ENCODE results near the gene BATF.

The BATF gene

GRCh38 chr14:75533791-75534555 is 11.7 kb downstream of the BATF start:
- H3K9me2 ChIP-seq (replicated peaks; ENCODE audit: insufficient read depth, low read length): no peaks in the 10 kb centered on the region
- H3K9me3 ChIP-seq (replicated peaks; ENCODE audit: insufficient read depth, low read length): no peaks in the 10 kb centered on the region
- no peak overlapping the region for H3K4me3 ChIP-seq (ENCODE audit: low read length)
- TF ChIP-seq, protein P1, sequence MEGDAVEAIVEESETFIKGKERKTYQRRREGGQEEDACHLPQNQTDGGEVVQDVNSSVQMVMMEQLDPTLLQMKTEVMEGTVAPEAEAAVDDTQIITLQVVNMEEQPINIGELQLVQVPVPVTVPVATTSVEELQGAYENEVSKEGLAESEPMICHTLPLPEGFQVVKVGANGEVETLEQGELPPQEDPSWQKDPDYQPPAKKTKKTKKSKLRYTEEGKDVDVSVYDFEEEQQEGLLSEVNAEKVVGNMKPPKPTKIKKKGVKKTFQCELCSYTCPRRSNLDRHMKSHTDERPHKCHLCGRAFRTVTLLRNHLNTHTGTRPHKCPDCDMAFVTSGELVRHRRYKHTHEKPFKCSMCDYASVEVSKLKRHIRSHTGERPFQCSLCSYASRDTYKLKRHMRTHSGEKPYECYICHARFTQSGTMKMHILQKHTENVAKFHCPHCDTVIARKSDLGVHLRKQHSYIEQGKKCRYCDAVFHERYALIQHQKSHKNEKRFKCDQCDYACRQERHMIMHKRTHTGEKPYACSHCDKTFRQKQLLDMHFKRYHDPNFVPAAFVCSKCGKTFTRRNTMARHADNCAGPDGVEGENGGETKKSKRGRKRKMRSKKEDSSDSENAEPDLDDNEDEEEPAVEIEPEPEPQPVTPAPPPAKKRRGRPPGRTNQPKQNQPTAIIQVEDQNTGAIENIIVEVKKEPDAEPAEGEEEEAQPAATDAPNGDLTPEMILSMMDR (IDR thresholded peaks at IDR 0.05; ENCODE audit: low read length): no peak
- TF ChIP-seq EZH2 (optimal IDR thresholded peaks at IDR 0.05; ENCODE audit: low read depth, low read length) (no peak), EZH2phosphoT487 (IDR thresholded peaks at IDR 0.05; ENCODE audit: low read length) (no peak)
- no peak for DNase-seq
- no peaks in the 10 kb centered on the region for H3K36me3 ChIP-seq (replicated peaks; ENCODE audit: insufficient read depth, low read length)
- H3F3A ChIP-seq (ENCODE audit: insufficient read depth, low read length): no peaks in the 10 kb centered on the region
- no peak overlapping the region for H2AFZ ChIP-seq (ENCODE audit: low read length)
- H3K27ac ChIP-seq (ENCODE audit: low read length): no peak overlapping the region
- H3K4me1 ChIP-seq (ENCODE audit: low read length): no peaks in the 10 kb centered on the region
- no peaks in the 10 kb centered on the region for H3K27me3 ChIP-seq (replicated peaks; ENCODE audit: insufficient read depth, low read length)
- no peaks in the 10 kb centered on the region for H4K20me1 ChIP-seq (ENCODE audit: insufficient read depth, low read length)
- no peaks in the 10 kb centered on the region for H3K79me2 ChIP-seq (ENCODE audit: low read length)
- no peak overlapping the region for H3K9ac ChIP-seq (ENCODE audit: low read length)
- no peak overlapping the region for H3K4me2 ChIP-seq (ENCODE audit: low read depth, low read length)

DNA sequence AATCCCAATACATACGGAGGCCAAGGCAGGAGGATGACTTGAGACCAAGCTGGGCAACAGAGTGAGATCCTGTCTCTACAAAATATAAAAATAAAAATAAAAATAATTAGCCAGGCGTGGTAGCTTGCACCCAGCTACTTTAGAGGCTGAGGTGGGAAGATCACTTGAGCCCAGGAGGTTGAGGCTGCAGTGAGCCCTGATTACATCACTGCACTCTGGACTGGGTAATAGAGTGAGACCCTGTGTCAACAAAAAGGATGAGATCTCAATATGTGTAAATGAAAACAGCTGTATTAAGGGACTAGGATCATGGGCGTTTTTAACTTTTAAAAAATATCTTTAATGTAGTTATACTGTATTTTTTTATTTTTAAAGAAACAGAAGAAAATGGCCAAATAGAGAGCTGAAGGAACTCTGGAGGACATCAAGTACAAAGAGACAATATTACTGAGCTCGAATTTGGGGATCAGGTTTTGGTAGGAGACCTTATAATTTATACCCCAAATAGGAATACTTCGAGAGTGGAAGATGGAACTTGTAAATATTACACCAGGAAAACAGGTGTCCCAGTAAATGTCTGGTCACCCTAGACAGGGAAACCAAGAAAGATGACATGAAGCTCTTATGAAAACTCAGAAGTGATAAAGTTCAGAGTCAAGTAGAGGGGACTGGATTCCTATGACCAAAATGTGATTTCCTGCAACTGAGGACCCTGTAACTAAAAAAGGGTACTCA is 13.1 kb downstream of the BATF start:
- Histone ChIP-seq H2AFZ (ENCODE audit: low read length) (no peak overlapping the region), H3K4me2 (ENCODE audit: low read depth, low read length) (no peak overlapping the region), H3K4me3 (ENCODE audit: low read length) (no peak overlapping the region), H3K27me3 (replicated peaks; ENCODE audit: insufficient read depth, low read length) (no peaks in the 10 kb centered on the region), H3K4me1 (ENCODE audit: low read length) (no peaks in the 10 kb centered on the region), H3K27ac (ENCODE audit: low read length) (no peak overlapping the region), H3K9me2 (replicated peaks; ENCODE audit: insufficient read depth, low read length) (no peaks in the 10 kb centered on the region), H3F3A (ENCODE audit: insufficient read depth, low read length) (no peaks in the 10 kb centered on the region), H4K20me1 (ENCODE audit: insufficient read depth, low read length) (no peaks in the 10 kb centered on the region), H3K9me3 (replicated peaks; ENCODE audit: insufficient read depth, low read length) (no peaks in the 10 kb centered on the region), H3K9ac (ENCODE audit: low read length) (no peak overlapping the region), H3K36me3 (replicated peaks; ENCODE audit: insufficient read depth, low read length) (no peaks in the 10 kb centered on the region), H3K79me2 (ENCODE audit: low read length) (no peaks in the 10 kb centered on the region)
- TF ChIP-seq, protein P1 (IDR thresholded peaks at IDR 0.05; ENCODE audit: low read length): no peak
- TF ChIP-seq EZH2 (optimal IDR thresholded peaks at IDR 0.05; ENCODE audit: low read depth, low read length) (no peak), EZH2phosphoT487 (IDR thresholded peaks at IDR 0.05; ENCODE audit: low read length) (no peak)
- no peak for DNase-seq

GRCh38 chr14:75537071-75537470 is 14.8 kb downstream of the BATF start:
- Histone ChIP-seq H3K79me2 (ENCODE audit: low read length) (no peaks in the 10 kb centered on the region), H3K9ac (ENCODE audit: low read length) (no peak overlapping the region), H3K9me2 (replicated peaks; ENCODE audit: insufficient read depth, low read length) (no peaks in the 10 kb centered on the region), H3K4me2 (ENCODE audit: low read depth, low read length) (no peak overlapping the region), H3K36me3 (replicated peaks; ENCODE audit: insufficient read depth, low read length) (no peaks in the 10 kb centered on the region), H3K27me3 (replicated peaks; ENCODE audit: insufficient read depth, low read length) (no peaks in the 10 kb centered on the region), H4K20me1 (ENCODE audit: insufficient read depth, low read length) (no peaks in the 10 kb centered on the region), H3F3A (ENCODE audit: insufficient read depth, low read length) (no peaks in the 10 kb centered on the region), H3K27ac (ENCODE audit: low read length) (no peak overlapping the region), H3K9me3 (replicated peaks; ENCODE audit: insufficient read depth, low read length) (no peaks in the 10 kb centered on the region), H2AFZ (ENCODE audit: low read length) (no peak overlapping the region), H3K4me3 (ENCODE audit: low read length) (no peak overlapping the region), H3K4me1 (ENCODE audit: low read length) (no peaks in the 10 kb centered on the region)
- no peak for TF ChIP-seq EZH2phosphoT487 (IDR thresholded peaks at IDR 0.05; ENCODE audit: low read length)
- TF ChIP-seq, protein P1 (IDR thresholded peaks at IDR 0.05; ENCODE audit: low read length): no peak
- TF ChIP-seq EZH2 (optimal IDR thresholded peaks at IDR 0.05; ENCODE audit: low read depth, low read length): no peak
- no peak for DNase-seq

Data from MM.1S (cell line).